Middle frontal gyrus (tissue), 1 donor: Measurements from ENCODE around the gene CSH1.
"Not testable (repeated sequence)": the region's sequence is repeated elsewhere in the genome, so short reads cannot be mapped to it uniquely, and the experiment has no call there.

Experiments used
- DNase-seq: peaks from one replicate; pipeline ENCODE4 v3.0.0-alpha.2; 2015; ENCODE audit warnings: low spot score; ENCODE audit errors: extremely low spot score

The CSH1 gene

GRCh38 chr17:63896524-63897354 lies at the start of gene CSH1:
TSS of gene CSH1 (minus strand) at chr17:63896574. CDS start at chr17:63896511, 63 bp downstream.
- not testable (repeated sequence) for DNase-seq

- no peak for DNase-seq
Observed at GRCh38 chr17:63945784-63946439, 49.5 kb upstream of the CSH1 start.

GRCh38 chr17:63944736-63945499 lies 48.5 kb upstream of the CSH1 start:
- no peak for DNase-seq

- no peak for DNase-seq
Observed at GRCh38 chr17:63943745-63944144, 47.4 kb upstream of the CSH1 start.

GRCh38 chr17:63942309-63942985 lies 46.1 kb upstream of the CSH1 start:
- no peak for DNase-seq

GRCh38 chr17:63941751-63942150 lies 45.4 kb upstream of the CSH1 start:
- DNase-seq, result no peak

- no peak for DNase-seq
Observed at GRCh38 chr17:63941162-63941561, 44.8 kb upstream of the CSH1 start.

- DNase-seq, result no peak
Observed at GRCh38 chr17:63940584-63940983, 44.2 kb upstream of the CSH1 start.

GRCh38 chr17:63939884-63940283 lies 43.5 kb upstream of the CSH1 start:
- no peak for DNase-seq

- no peak for DNase-seq
Observed at GRCh38 chr17:63939401-63939800, 43.0 kb upstream of the CSH1 start.

- no peak for DNase-seq
Observed at GRCh38 chr17:63937920-63938319, 41.5 kb upstream of the CSH1 start.

GRCh38 chr17:63937319-63937718 lies 40.9 kb upstream of the CSH1 start:
- DNase-seq, result no peak

- DNase-seq, result no peak
Observed at GRCh38 chr17:63934183-63935112, 38.1 kb upstream of the CSH1 start.

- no peak for DNase-seq
Observed at GRCh38 chr17:63933598-63933997, 37.2 kb upstream of the CSH1 start.

- no peak for DNase-seq
Observed at GRCh38 chr17:63932721-63933120, 36.3 kb upstream of the CSH1 start.

GRCh38 chr17:63931981-63932561 lies 35.7 kb upstream of the CSH1 start, which contains the start of gene CD79B:
TSS of gene CD79B (minus strand) at chr17:63932331. CDS start at chr17:63932261, 70 bp downstream.
- no peak for DNase-seq

- DNase-seq, result no peak
Observed at GRCh38 chr17:63930951-63931575, 34.7 kb upstream of the CSH1 start.

GRCh38 chr17:63929860-63930766 lies 33.7 kb upstream of the CSH1 start:
- DNase-seq, result no peak
